GM21619 (cell line): ENCODE measurements around the gene MMAB.

ENCODE experiments used
- ATAC-seq: cut with Tn5 transposase; IDR thresholded peaks from one replicate; pipeline ENCODE4 v1.9.1; 2021; ENCODE audit not compliant: unreplicated experiment

MMAB gene

DNA sequence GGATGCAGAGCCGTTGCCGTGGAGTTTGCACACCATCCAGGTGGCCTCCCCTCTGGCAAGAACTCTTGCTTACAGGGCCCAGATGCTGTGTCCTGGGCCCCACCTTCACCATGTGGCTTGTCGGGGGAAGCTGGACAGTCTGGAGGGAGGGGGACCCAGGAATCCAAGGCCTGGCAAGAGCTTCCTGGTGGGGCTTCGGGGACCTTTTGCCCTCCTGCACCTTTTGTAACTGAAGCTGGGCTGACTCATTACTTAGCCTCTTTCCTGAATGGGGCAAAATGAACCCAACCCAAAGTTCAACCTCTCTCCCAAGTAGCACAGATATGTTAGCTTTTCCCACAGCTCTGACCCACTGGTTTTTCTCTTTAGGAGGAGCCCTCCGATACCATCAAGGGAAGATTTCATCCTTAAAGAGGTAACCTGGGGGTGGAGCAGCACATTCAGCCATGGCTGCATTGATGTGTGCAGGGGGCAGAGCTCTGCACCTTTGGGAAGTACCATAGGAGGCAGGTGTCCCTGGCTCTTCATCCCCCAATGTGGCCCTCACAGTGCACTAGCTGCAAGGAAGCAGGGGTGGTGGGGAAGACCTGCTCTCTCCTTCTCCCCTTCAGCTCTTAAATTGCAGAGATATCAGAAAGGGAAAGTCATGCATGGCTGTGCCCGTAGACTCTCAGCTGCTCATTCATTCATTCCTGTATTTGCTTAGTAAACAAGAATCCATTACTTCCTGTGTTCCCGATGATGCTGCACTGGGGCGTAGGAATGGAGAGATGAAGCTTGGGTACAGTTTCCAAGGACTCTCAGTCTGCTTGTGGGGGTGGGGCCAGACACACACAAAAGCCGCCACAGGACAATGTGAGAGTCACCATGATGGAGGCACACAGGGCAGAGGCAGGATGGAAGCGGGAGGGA lies 13.3 kb upstream of the MMAB start:
- ATAC-seq: no peak

DNA sequence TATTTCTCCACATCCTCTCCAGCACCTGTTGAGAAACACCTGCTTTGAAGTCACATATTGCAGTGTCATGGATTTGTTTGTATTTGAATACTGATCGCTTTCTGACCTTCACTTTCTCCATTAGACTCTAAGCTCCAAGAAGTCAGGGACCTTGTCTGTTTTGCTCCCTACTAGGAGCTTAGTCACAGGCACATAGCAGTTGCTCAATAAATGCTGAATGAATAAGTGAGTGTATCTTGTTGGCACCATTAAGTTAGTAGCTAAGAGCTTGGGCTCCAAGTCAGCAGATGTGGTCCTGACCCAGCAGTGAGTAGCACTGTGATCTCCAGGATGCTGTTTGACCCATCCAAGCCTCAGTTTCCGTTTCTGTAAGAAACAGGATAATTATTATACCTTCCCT lies 10.4 kb upstream of the MMAB start:
- no peak for ATAC-seq

DNA sequence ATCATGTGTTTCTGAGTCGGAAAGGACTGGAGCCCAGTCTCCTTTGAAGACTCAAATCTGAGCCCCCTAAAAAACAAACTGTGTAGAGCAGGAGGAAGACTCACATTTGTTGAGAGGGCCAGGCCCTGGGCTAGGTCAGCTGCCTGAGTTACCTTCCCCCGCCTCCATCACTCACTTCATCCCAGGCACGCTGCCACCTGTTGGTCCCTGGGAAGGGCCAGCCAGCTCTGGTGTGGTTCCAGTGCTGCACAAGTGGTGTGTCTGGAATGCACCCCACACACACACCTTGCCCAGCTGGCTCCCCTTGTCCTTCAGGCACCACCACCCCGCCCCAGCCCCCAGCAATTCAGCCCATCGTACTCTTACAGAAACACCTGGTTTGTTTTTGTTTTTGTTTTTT lies 9.3 kb upstream of the MMAB start:
- no peak for ATAC-seq

DNA sequence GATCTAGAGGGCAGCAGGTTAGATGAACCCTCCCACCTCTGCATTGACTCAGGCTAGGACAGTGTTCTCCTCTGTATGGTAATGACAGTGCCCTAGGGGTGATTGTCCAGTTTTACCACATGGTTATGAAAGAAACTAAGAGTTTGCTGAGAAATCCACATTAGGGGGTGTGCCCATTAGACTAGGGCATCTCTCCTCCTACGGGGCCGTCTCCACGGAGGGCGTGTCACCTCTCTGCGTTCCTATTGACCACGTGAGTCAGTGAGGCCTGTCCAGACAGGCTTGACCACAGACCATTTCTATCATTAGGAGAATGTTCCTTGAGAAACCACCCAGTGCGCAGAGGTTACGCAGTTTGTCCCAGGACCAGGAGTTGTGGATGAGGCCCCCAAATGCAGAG lies 8.6 kb upstream of the MMAB start:
- ATAC-seq: no peak

DNA sequence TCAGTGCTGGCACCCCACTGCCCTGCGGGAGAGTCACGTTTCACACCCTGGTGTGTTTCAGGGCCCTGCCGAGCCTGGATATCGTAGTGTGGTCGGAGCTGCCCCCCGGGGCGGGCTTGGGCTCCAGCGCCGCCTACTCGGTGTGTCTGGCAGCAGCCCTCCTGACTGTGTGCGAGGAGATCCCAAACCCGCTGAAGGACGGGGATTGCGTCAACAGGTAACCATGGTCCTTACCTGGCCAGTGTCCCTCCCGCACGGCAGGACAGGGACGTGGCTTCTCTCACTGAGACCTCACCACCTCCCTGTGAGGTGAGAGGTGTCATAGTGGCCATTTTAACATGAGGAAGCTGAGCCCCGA lies 8.0 kb upstream of the MMAB start:
- no peak for ATAC-seq

DNA sequence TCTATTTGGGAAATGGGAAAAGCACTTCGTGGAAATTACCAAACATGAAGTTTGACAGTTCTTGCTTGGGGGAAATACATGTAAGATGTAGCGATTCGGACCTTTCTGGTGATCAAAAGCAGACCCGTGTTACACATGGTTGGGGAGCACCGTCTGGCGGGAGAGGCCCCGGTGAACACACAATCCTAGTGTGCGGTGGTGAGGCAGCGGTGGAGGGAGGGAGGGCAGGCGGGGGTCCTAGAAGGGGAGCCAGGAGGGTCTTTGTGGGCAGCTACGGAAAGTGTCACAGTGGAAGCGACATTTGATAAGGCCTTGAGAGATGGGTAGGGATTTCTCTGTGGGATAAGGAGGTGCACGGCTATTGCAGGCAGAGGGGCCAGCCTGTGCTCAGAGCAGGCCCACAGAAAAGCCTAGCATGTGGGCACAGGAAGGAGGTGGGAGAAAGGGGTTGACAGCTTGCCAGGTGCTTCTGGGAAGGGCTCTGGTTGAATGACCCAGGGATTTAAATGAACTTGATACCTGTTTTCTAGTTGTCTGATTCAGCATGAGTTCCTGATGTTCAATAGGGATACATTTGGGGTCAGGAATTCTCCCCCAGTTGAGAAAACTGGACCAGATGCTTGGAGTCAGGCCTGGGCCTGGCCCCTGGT lies 7.5 kb upstream of the MMAB start:
- no peak for ATAC-seq

DNA sequence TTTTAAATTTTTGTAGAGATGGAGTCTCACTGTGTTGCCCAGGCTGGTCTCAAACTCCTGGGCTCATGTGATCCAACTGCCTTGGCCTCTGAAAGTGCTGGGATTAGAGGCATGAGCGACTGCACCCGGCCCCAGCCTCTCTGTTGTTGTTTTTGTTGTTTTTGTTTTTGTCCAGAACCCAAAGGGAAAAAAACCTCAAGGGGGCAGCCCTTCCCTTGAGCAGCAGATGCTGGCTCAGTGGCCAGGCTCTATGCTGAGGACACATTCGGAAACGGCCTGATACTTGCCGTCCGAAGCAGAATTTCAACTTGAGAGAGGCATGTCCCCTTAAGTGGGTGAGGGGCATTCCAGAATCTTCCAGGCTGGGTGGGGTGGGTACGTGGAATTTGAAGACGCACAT lies 7.0 kb upstream of the MMAB start:
- ATAC-seq: no peak

DNA sequence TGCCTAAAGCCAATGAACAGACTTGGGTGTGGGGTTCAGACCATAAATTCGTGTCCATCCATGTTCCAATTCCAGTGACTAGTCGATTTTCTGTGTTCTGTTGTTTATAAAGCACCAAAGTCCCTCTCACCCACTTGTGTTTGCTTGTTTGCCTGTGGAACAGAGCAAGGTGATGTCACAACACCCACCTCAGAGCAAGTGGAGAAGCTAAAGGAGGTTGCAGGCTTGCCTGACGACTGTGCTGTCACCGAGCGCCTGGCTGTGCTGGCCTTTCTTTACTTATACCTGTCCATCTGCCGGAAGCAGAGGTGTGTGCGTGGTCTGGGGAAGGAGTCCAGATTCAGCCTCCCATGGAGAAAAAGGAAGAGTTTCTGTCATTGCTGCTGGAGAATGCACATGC lies 6.3 kb upstream of the MMAB start:
- no peak for ATAC-seq

DNA sequence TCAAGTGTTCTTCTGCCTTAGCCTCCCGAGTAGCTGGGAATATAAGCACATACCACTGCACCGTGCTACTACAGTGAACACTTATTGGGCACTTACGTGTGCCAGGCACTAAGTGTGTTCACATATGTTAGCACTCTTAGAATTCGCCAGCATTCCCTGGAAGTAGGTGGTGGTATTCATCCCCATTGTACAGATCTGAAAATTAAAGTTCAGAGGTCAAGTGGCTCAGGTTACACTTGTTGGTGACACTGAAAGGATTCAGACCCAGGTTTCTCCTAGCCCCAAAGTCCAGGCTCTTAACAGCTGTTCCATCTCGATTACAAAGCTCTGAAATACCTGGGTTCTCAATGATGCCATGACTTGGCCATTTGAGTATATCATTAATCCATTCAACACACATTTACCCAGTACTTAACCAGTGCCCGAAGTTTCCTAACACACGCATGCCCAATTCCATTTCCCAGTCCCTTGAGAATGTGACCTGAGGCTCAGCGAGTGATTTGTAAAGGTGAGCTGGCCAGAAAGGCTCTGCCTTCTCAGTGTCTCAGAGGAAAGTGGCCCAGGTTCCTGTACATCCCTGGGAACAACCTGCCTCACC lies 5.1 kb upstream of the MMAB start:
- ATAC-seq: no peak

DNA sequence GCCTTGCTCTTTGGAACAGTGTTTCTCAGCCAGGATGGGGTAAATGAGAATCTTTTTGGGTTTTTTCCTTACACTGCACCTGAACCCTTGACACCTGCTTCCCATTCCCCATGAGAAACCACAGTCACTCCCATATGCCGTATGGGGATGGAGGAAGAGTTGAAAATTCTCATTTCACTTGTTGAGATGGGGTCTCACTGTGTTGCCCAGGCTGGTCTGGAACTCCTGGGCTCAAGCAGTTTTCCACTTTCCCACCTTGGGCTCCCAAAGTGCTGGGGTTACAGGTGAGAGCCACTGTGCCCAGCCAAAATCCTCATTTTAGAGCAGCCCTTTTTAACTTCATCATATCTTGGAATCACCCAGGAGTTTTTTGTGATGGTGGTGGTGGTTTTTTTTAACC lies 4.0 kb upstream of the MMAB start:
- no peak for ATAC-seq

DNA sequence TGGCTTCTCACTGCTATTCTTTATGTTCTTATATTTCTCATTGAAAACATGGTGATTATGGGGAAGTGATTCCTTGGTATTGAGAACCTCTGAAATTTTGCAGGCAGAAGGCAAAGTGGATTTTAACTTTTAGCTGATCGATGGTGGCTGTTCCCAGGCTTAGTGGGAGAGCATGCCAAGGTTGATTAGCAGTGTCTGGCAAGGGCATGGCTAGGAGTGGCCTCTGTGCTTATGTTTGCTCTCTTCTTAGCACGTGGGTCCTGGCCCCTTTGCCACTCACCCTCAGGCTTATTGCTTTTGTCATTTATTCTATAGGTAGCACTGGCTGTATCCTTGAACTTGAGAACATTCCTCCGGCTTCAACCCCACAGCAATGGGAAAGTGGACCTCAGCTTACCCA lies 2.4 kb upstream of the MMAB start:
- no peak for ATAC-seq

DNA sequence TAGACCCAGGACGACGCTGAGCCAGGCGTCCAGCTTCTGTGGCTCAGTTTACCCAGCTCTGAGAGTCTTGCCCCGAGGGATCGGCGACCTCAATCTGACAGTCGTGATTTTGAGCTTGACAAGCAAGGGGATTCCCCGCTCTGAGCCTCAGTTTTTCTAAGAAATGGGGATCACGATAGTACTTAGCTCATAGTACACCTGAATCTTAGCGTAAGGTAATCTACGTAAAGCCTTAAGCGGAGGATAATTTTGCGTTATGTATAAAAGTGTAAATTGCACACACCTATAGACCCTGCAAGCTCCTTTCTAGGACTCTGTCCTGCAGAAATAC lies 575 bp upstream of the MMAB start:
- ATAC-seq: peak; percentile 1

DNA sequence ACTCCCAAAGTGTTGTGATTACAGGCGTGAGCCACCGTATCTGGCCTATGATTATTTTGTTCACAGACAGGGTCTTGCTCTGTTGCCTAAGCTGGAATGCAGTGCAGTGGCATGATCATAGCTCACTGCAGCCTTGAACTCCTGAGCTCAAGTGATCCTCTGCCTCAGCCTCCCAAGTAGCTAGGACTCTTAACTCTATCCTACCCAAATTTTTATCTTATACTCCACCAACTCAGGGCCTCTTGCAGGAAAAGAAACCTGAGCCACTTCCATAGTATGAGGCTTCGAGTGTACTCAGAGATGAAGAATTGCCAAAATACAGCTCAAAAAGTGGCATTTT lies 828 bp downstream of the MMAB start:
- no peak for ATAC-seq

DNA sequence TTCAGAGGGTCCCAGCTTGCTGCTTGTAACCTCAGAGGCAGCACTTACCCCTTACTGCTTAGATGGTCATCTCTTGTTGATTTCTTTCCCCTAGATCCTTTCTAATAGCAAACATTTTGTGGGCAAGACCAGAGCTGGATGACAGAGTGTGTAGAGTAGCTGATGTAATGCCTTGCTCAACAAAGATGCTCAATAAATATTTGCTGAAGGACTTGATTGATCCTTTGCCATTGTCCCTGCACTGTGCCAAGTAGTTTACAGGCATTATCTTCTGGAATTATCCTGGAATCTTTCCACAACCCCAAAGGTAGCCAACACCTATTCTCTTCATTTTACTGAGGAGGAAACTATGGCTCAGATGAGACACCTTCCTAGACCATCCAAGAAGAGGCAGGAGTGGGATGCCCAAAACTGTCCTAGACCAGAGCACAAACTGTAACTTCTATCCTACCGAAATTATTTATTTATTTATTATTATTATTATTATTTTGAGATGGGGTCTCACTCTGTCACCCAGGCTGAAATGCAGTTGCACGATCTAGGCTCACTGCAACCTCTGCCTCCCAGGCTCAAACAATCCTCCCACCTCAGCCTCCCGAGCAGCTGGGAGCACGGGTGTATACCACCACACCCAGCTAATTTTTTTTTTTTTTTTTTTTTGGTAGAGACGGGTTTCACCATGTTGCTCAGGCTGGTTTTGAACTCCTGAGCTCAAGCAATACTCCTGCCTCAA lies 1.4 kb downstream of the MMAB start:
- ATAC-seq: no peak

DNA sequence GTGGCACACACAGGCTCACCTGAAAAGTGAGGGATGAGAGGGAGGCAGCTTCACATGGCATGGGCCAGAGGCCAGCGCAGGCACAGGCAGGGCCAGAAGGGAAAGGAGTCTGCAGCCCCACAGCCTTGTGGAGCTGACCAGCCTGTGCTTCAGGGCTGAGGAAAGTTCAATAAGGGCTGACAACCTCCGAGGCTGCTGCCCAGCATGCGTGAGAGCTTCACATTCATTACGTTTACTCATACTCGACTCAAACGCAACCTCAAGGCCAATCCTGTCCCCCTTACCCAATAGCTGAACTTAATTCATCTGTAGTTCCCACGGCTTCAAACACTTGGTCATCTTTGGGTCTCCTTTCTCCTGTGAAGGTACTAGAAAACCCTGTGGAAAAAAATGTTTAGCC lies 4.8 kb downstream of the MMAB start:
- ATAC-seq: no peak

DNA sequence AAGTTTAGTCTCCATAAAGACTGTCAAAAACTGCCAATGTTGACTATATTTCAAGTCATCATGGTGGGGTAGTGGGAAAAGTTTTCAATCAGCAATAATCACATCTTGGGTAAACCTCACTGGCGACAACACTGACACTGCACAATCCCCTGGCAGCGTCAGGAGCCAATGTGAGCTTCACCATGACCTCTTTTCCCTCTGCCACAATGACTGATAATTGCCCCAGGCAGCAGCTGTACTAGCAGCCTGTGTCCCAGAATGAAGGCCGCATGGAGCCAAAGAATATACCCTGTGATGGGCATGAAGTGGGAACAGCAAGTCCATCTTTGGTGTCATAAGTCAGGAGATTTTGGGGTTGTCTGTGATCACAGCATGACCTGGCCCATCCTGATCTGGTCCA lies 5.3 kb downstream of the MMAB start:
- no peak for ATAC-seq

DNA sequence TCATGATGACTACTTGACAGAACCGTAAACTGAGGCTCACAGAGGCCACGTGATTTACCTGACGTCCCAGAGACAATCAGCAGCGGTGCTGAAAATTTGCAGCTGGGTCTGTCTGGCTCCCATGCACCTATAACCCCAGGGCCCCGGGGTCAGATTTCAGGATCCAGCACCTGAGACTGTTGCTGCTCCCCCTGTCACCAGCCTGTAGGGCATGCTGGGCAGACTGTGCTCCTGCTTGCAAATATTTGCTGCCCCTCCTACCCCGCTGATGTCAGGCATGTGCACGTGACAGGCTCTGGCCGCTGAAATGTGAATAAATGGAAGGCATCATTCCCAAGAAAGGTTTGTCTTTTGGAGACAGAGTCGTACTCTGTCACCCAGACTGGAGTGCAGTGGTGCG lies 6.0 kb downstream of the MMAB start:
- ATAC-seq: no peak

DNA sequence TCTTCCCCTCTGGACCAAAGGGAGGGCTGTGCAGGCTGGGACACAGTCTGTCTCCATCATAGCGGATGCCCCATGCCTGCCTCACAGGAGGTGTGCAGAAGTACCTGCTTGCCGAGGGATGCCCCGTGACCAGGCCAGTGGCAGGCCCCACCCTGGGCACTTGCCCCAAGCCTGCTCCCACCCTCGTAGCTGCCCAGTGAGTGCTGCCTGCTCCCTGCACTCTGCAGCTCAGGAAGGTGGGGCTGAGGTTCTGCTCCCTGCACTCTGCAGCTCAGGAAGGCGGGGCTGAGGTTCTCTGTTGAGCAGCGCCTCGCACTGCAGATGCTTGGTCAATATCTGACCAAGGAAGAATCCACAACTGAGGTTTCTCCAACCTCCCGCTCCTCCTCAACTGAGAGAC lies 6.9 kb downstream of the MMAB start:
- ATAC-seq: no peak

DNA sequence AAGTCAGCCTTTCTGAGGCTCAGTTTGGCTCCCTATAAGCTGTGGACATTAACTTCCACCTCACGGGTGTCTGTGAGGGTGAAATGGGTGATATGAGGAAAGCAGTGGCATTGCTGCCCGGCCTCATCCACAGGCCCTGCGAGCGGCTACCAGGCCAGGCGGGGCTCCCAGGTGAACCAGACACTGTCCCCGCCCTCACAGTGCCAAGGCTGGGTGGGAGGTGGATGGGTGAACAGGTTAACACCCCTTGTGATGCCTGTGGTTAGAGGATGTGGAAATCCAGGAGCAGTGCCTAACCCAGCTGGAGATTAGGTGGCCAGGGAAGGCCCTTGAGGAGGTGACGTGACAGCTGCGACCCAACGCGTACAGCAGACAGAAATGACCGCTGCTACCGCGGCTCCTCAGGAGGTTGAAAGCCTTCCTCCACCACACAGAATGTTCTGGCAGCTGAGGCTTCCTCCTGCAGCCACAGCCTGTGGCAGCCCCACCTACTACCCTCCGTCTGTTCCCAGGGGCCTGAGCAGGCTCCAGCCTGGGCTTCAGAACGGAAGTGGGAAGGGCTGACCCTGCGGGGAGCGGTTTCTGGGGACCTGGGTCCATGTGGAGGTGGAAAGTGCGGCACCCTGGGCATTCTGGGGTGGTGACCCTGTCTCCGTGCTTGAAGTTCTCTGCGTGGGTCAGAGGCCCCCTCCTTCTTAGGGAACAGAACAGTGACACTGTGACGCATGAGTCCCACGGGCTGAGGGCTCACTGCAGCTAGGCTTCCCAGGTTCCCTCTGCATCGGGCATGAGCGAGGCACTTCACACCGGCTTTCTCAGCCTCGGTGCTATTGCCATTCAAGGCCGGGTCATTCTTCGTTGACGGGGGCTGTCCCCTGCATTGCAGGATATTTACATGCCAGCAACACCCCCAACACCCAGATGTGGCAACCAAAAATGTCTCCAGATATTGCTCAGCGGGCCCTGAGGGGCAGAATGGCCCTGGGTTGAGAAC lies 9.7 kb downstream of the MMAB start:
- no peak for ATAC-seq

DNA sequence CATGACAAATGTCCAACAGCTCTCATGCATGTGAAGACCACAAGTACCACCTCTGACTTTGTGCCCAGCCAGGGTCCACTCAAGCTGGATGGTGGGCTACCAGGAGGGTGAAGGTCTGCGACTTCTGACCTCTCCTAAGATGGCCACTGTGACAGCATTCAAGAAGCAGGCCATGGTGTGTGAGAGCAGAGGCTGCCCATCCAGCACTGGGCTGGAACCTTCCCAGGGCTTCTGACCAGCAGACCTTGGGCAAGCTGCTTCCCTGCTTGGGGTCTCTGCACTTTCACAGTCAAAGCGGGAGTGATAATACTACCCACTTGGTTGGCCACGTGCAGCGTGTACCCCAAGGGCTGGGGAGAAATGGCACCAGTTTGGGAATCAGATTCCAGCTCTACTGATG lies 10.4 kb downstream of the MMAB start:
- ATAC-seq: no peak

DNA sequence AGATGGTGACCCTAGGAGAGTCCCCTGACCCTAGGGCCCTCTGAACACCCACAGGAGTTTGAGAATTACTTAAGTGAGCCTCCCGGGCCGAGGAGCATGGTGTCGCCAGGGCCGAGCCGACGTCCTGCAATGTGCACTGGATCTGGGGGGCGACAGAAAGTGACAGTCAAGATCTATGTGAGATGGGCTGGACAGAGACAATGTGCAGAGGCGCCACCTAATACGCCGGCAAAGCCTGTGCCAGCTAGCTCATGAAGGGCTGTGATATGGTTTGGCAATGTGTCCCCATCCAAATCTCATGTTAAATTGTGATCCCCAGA lies 11.6 kb downstream of the MMAB start:
- ATAC-seq: no peak
